Inflammatory macrophage treated with lipopolysaccharide for 4 hours (primary cell): Measurements from ENCODE around the gene VSIG10L2.

Experiments used
- DNase-seq: peaks from one replicate; pipeline ENCODE4 v3.0.0-alpha.2; 2020

Gene VSIG10L2

DNA sequence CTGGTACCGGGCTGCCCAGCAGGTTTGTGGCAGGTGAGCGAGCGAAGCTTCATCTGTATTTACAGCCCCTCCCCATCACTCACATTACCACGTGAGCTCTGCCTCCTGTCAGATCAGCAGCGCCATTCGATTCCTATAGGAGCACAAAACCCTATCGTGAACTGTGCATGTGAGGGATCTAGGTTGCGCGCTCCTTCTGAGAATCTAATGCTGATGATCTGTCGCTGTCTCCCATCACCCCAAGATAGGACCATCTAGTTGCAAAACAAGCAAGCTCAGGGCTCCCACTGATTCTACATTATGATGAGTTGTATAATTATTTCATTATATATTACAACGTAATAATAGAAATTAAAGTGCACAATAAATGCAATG, 15.8 kb upstream of the VSIG10L2 start:
- no peak for DNase-seq

GRCh38 chr11:125931116-125931515, 14.7 kb upstream of the VSIG10L2 start:
- no peak for DNase-seq

DNA sequence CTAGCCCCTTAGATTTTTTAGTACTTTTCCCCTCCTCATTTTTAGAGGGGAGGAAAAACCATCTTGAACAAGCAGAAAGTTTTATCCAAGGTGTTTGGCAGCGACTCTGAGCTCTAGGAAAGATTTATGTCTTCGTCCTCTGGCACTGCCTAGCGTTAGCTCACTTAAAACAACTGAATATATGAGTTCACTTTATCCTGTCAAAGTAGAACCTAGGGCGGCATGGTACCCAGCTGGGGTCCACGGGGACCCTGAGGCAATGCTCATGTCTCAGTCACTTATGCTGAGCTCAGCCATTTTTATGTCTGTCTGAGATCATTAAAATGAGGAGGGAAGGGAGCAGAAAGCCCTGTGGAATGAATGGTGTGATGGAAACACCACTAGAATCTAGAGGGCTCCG, 14.2 kb upstream of the VSIG10L2 start:
- DNase-seq: no peak

GRCh38 chr11:125932301-125932700, 13.5 kb upstream of the VSIG10L2 start:
- DNase-seq: no peak

- no peak for DNase-seq
These were observed 12.6 kb upstream of the VSIG10L2 start for GRCh38 chr11:125933030-125933813.

GRCh38 chr11:125934473-125934872, 11.4 kb upstream of the VSIG10L2 start:
- no peak for DNase-seq

DNA sequence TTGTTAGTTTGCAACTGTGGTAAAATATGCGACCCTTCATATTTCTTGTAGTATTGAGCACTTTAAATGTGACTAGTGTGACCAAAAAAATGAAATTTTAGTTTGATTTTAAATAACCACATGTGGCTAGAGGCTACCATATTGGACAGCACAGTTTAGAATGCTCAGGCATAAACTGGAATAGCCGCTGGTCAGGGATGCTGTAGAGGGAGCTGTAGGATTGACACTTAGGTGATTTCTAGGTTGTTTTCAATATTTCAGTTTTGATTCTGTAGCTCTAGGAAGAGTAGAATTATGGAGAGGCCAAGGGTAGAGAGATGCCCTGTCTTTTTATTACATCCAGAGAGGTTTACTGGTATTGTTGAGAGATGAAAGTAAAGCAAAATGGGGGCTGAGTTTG, 10.8 kb upstream of the VSIG10L2 start:
- no peak for DNase-seq

DNA sequence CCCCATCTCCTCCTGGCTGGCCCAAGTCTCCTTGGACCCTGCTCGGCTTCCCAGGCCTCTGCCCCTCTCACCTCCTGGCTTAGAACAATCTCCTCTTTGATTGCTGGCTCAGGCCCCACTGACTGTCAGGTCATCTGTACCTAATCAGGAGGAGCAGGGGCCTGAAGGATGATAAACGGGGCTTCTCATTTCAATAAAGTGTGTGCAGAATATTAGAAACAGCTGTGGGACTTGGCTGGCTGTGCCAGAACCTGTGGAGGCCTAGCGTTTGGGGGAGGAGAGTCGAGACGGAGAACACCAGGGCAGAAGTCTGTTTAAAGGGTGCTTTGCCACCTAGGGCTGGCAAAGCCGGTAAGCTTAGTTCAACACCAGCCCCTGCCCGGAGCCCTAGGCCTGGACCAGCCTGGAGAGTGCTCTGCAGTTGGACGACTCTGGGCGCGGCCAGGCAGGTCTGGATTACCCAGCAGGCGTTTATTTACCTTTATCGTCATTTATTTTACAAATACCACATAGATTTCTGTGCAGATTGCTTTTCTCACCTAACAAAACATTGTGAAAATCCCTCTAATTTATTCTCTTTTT, 10.1 kb upstream of the VSIG10L2 start:
- DNase-seq: no peak

- DNase-seq: no peak
These were observed 7.4 kb upstream of the VSIG10L2 start for GRCh38 chr11:125938418-125938817.

DNA sequence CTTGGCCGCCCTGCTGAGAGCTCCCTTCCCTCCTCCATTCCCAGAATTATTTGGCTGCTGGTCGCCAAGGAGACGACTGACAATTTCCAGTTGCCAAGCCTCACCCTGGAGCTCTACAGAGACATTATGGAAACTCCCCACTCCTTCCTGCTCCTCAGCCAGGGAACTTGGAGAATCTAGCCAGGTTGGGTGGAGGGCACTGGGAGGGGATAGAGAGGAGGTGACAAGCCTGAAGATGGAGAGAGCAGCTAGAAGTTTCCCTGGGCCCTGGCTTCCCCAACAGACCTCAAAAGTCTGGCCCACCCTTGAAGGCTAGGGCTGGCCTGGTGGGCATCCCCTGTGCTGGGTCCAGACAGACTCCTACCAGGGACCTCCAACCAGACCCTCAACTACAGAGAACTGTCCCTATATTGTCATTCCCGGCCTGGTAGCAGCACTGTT, 6.7 kb upstream of the VSIG10L2 start:
- DNase-seq: no peak

GRCh38 chr11:125940145-125940544, 5.7 kb upstream of the VSIG10L2 start:
- no peak for DNase-seq

DNA sequence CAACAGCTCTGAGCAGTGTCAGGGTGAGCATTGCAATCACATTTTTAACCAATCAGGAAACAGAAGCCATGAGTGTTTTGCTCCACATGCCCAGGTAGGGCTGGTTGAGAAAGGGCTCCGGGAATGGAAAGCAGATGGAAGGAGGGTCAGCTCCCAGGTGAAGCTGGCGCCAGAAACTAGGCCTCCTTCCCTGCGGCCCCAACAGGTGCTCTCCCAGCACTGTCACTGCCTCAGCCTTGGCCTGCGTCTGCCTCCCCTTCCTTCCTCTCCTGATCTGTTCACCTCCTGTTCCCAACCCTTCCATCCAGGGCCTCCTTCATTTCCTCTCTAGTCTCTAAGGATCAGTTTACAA, 4.6 kb upstream of the VSIG10L2 start:
- DNase-seq: no peak

- DNase-seq: no peak
These were observed 3.9 kb upstream of the VSIG10L2 start for GRCh38 chr11:125941619-125942611.

DNA sequence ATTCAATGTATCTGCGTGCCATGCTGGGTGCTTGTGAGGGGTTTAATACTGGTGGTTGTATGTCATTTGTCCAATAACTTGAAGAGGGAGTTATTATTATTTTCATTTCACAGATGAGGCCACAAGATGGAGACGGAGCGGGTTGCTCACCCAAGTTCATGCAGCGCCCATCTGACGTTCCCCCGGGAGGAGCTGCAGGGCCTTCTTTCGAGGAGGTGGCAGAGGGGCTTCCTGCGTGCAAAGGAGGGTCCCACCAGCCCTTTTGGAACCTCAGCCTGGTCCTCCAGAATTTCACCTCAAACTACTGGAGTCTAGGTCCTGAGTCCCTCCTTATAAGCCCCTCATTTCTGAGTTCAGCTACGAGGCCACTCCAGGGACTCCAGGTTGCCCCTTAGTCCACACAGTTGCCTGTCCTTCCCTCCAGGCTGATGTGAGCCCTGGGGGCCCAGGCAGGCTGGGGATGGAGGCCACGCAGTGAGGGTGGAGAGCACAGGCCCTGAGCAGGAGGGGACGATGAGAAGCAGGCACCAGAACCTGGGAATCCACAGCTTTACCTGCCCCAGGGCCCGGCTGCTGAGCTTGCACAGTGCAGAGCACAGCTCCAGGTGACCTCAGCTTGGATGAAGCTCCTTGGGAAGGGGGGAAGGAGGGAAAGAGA, 2.9 kb upstream of the VSIG10L2 start:
- no peak for DNase-seq

- no peak for DNase-seq
These were observed 2.0 kb upstream of the VSIG10L2 start for GRCh38 chr11:125943661-125944349.

DNA sequence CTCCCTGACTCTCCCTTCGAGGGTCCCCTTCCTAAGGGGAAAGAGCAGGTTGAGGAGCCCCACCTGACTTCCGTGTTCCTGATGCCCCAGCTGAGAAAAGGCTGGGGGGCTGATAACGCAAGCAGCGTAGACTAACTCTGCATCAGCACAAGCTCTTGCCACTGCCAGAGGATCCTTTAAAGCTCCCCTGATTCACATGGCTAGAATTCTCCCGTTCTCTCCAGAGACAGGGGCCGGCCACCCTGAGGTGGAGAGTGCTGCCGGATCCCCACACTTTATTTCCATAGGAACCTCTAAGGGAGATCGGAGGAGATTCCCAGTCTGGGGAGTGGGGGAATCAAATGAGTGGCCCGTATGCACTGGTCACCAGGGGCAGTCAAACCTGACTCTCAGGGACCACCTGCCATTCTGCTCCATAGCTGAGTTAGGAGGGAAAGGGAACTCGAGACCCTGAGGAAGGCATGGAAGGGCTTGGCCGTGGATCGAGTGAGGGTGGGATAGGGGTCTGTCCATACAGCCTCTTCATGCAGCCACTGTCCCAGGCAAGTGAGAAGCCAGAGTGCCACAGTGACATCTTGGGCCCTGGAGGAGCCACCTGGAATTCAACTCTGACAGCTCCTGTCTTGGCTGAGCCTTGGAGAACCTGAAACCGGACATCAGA, 1.4 kb upstream of the VSIG10L2 start:
- DNase-seq: no peak

GRCh38 chr11:125945011-125945796, 640 bp upstream of the VSIG10L2 start:
- no peak for DNase-seq

DNA sequence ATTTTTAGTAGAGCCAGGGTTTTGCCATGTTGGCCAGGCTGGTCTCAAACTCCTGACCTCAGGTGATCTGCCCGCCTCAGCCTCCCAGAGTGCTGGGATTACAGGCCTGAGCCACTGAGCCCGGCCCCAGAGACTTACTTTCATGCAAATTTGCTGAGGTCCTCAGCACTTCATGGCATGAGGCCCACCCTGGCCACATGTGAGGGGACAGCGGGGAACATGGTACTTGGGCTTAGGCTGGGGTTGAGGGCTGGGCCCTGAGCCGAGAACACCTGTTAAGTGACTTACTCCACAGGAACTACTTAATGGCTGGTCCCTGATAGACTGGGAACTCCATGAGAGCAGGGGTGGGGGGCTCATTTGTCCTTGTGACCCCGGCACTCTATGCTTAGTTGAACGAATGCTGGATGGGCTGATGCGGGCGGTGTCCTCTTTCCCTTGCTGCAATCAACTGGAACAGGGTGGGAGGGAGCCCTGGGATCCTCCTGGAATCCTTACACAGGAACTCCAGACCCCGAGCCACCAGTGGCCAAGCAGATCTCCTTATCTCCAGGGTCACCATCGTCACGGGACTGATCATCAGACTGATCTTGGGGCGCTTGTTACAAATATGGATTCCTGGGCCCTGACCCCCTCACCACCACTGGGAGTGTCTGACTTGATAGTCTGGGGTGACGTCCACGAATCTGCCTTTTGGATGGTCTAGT, 1.0 kb downstream of the VSIG10L2 start:
- DNase-seq: no peak

DNA sequence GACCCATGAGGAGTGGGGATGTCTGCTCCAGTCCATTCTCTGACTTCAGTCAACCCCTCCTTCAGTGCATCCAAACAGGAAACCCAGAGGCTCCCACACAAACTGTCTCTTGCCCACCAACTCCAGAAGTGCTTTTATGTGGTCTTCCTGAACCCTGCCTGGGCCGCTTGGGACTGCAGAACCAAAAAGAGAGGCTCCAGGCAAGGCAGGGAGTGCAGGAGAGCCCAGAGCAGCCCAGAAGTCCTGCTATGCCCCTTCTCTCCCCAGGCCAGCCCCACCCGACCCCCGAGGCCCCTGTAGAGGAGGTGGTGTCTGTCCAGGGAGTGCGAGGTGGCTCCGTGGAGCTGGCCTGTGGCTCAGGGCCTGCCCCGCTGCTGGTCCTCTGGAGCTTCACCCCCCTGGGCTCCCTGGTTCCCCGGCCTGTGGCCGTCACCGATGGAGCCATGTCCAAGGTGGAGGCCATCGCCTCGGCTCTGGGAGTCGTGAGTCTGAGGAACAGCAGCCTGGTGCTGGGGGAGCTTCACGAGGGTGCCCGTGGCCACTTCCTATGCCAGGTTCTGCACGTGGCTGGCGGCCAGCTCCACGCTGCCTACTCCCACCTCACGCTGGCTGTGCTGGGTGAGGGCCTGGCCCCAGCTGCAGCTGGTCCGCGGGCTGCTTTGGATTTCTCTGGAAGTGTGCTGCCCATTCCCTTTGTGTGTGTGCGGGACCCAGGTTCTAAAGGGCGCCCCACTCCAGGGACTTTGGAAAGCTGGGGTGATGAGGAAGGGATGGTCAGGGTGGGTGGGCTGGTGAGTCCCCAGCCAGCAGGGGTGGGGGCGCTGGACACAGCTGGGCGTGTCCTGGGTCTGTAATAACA, 1.8 kb downstream of the VSIG10L2 start:
- DNase-seq: no peak
